K562 (cell line): ENCODE results near the gene SLC35F2. TPM values are rescaled to one million over a fixed set of nuclear protein-coding genes. Genes with fewer than 3 reads are reported as not detected.

Experiments
- ETV6 ChIP-seq, 3 experiments: fragments of 150-350 bp in 1 of 3; sonication (generic) in 1 of 3; formaldehyde crosslinking in 1 of 3; IDR thresholded peaks; 2 replicates each; pipeline versions ENCODE4 v1.6.1 to v1.8.0; 2014 to 2022; ENCODE audit warnings: borderline replicate concordance in 2 of 3, low read depth in 2 of 3, antibody characterized with exemption in 1 of 3, low read length in 1 of 3, mild to moderate bottlenecking in 1 of 3, missing genetic modification reagents in 1 of 3
- polyA plus RNA-seq, 8 experiments: library from polyadenylated mRNA; depleted of rRNA in 4 of 8; stranded (reverse) in 5 of 8; unstranded in 3 of 8; fragments of >200 nt; fragmentation: Nextera tagmentation in 2 of 8; fragmentation: Illumina TruSeq in 1 of 8; extraction: Ambion mirVana in 2 of 8; extraction: Trizol in 1 of 8; gene quantifications; 2 replicates each; pipeline versions ENCODE4 v1.2.1 to v1.2.3, GENCODE V29; 2011 to 2014; ENCODE audit warnings: inconsistent platforms in 1 of 8, missing spikeins in 1 of 8
- total RNA-seq, 7 experiments: library from RNA; depleted of rRNA in 6 of 7; stranded (reverse); fragments of >200 nt in 6 of 7; fragmentation: Illumina TruSeq in 2 of 7; extraction: Trizol in 2 of 7; gene quantifications; 2 replicates each; pipeline versions ENCODE4 v1.2.1 to v1.2.3, GENCODE V29; 2011 to 2021; ENCODE audit warnings: low replicate concordance in 1 of 7
- TF ChIP-seq, protein P1 (sequence below): fragments of 450-650 bp; IDR thresholded peaks from 2 replicates; pipeline ENCODE4 v1.7.1; 2018; ENCODE audit warnings: mild to moderate bottlenecking, low read depth; ENCODE audit not compliant: partially characterized antibody
- TF ChIP-seq, protein P2 (sequence below): fragments of 450-650 bp; IDR thresholded peaks from 2 replicates; pipeline ENCODE4 v1.7.0; 2016; ENCODE audit warnings: borderline replicate concordance

The SLC35F2 gene
- total and polyA plus RNA-seq, 9 of the 15 experiments (the other 6 are each of a cell fraction or from before 2014, with no cell fraction given), result 28.6 to 63.9 (median 53.4) TPM

DNA sequence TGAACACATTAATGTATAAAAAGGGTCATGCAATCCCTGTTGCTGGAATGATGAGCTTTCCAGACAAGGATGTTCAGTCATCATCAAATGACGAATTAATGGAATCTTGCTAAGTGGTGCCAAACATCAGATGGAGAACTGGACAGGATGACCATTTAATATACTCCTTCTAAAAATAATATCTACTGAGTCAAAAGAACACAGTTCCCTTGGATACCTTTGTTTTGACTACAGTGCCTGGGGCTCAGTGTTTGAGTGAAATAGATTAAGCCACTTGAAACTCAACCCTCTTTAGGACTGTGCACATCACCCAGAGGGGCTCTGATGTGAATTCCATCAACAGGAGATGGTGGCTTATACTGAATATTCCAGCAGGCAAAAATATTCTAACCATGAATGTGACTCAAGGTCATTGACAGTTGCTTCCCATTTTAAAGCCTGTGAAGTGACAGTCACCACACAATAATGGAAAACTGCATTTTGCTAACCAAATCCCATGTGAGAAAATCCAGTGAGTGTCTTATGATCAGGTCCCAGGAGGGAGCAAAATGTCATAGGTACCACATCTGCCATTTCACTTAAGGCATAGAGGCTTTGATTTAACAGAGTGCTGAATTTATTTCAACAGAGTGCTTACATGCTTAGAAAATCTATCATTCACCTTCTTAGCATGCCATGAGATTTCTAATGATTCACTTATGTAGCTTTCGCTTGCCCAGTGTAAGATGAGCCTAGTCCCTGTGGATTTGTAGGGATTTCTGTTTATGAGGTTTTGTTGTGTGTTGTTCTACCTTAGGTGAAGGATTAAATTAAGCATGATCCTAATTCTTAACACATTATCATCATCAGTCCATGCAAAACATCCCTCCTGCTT lies 105.4 kb downstream of the SLC35F2 start (continued):
- TF ChIP-seq, protein P1, sequence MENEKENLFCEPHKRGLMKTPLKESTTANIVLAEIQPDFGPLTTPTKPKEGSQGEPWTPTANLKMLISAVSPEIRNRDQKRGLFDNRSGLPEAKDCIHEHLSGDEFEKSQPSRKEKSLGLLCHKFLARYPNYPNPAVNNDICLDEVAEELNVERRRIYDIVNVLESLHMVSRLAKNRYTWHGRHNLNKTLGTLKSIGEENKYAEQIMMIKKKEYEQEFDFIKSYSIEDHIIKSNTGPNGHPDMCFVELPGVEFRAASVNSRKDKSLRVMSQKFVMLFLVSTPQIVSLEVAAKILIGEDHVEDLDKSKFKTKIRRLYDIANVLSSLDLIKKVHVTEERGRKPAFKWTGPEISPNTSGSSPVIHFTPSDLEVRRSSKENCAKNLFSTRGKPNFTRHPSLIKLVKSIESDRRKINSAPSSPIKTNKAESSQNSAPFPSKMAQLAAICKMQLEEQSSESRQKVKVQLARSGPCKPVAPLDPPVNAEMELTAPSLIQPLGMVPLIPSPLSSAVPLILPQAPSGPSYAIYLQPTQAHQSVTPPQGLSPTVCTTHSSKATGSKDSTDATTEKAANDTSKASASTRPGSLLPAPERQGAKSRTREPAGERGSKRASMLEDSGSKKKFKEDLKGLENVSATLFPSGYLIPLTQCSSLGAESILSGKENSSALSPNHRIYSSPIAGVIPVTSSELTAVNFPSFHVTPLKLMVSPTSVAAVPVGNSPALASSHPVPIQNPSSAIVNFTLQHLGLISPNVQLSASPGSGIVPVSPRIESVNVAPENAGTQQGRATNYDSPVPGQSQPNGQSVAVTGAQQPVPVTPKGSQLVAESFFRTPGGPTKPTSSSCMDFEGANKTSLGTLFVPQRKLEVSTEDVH, result no peak
- TF ChIP-seq, protein P2, sequence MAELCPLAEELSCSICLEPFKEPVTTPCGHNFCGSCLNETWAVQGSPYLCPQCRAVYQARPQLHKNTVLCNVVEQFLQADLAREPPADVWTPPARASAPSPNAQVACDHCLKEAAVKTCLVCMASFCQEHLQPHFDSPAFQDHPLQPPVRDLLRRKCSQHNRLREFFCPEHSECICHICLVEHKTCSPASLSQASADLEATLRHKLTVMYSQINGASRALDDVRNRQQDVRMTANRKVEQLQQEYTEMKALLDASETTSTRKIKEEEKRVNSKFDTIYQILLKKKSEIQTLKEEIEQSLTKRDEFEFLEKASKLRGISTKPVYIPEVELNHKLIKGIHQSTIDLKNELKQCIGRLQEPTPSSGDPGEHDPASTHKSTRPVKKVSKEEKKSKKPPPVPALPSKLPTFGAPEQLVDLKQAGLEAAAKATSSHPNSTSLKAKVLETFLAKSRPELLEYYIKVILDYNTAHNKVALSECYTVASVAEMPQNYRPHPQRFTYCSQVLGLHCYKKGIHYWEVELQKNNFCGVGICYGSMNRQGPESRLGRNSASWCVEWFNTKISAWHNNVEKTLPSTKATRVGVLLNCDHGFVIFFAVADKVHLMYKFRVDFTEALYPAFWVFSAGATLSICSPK, result no peak
- TF ChIP-seq ETV6 (IDR thresholded peaks at IDR 0.05; ENCODE audit: borderline replicate concordance in 1 of 2, low read depth in 2 of 2, low read length in 1 of 2), result no peak
- TF ChIP-seq ETV6 (CRISPR knock-in tag; IDR thresholded peaks at IDR 0.05; ENCODE audit: borderline replicate concordance), result no peak
